Fibroblast of skin of right biceps (primary cell): ENCODE data around the gene GMEB2.

Source experiments
- DNase-seq: peaks from one replicate; pipeline ENCODE4 v3.0.0-alpha.2; 2013

Gene GMEB2

GRCh38 chr20:63558804-63559484, 68.0 kb downstream of the GMEB2 start:
- no peak for DNase-seq

- DNase-seq, result no peak
Measured at GRCh38 chr20:63557481-63557891, 69.4 kb downstream of the GMEB2 start.

GRCh38 chr20:63556873-63557478, 69.9 kb downstream of the GMEB2 start:
- no peak for DNase-seq

GRCh38 chr20:63555661-63556381, 71.1 kb downstream of the GMEB2 start:
- no peak for DNase-seq

GRCh38 chr20:63554361-63555278, 72.3 kb downstream of the GMEB2 start:
- DNase-seq, result no peak

- peak; percentile 23 for DNase-seq
Measured at GRCh38 chr20:63553933-63554290, 73.0 kb downstream of the GMEB2 start, which contains the start of gene FNDC11. Gene FNDC11, plus strand, starts transcription at chr20:63554159. Its CDS starts 1,505 bp downstream, at chr20:63555664.

- DNase-seq, result peak; percentile 79
Measured at GRCh38 chr20:63553251-63553932, 73.5 kb downstream of the GMEB2 start.

- no peak for DNase-seq
Measured at GRCh38 chr20:63552481-63553249, 74.2 kb downstream of the GMEB2 start.

- no peak for DNase-seq
Measured at GRCh38 chr20:63551068-63551467, 75.8 kb downstream of the GMEB2 start.

- no peak for DNase-seq
Measured at GRCh38 chr20:63549679-63550282, 77.1 kb downstream of the GMEB2 start.

- DNase-seq, result no peak
Measured at GRCh38 chr20:63549019-63549418, 77.9 kb downstream of the GMEB2 start.

GRCh38 chr20:63548542-63548941, 78.4 kb downstream of the GMEB2 start:
- DNase-seq, result no peak

- no peak for DNase-seq
Measured at GRCh38 chr20:63547725-63548480, 79.0 kb downstream of the GMEB2 start, which contains the start of gene SRMS. Gene SRMS, minus strand, starts transcription at chr20:63547749. Its CDS starts 286 bp downstream, at chr20:63547463.

- DNase-seq, result no peak
Measured at GRCh38 chr20:63546956-63547724, 79.8 kb downstream of the GMEB2 start.

GRCh38 chr20:63546256-63546955, 80.5 kb downstream of the GMEB2 start:
- DNase-seq, result no peak

GRCh38 chr20:63545814-63546213, 81.1 kb downstream of the GMEB2 start:
- no peak for DNase-seq

GRCh38 chr20:63544958-63545516, 81.9 kb downstream of the GMEB2 start:
- DNase-seq, result no peak

GRCh38 chr20:63544241-63544957, 82.5 kb downstream of the GMEB2 start:
- DNase-seq, result no peak
